ENCODE data around the gene LYL1.

LYL1 gene

DNA sequence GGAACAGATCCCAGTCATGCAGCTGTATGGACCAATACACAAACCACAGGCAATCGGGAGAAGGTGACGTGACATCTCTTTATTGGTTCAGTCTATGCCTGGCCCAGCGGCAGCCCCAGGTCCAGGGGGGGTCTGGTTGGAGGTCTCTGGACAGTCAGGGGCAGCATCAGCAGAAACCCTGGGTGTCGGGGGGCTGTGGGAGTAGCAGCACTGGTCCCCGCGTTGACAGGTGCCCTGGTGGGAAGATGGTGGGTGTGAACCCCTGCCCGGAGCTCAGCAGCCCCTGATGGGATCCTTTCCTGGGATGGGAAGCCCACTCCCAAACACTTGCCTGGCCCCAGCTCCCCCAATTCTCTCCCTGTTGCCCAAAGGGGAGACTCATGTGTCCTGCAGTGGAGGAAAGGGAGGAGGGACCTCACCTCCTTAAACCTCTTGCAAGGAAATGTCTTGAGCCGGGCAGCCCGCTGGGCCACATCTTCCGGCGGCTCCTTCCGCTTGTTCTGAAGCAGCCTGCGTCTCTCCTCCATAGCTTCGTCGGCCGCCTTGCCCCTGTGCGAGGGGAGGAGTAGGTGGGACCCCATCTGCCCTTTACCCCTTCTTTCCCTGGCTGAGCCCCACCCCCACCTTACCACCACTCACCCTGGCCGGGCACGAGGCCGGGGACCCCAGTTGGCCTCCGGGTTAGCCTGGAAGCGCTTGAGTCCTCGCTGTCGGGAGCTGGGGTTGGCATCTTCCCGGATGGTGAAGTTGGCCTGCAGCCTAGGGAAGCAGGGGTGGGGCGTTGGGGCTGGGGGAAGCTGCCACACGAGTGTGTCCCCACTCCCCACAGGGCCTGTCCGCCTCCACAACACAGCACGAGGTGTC, 2.4 kb upstream of the LYL1 start:
- CTCF ChIA-PET: interaction anchor here (1.0 to 2.5 kb wide), 13 partner anchors 8 to 140 kb away, joined by 3 to 23 read pairs (median 5); partner anchors contain the start of genes IER2, NACC1 and STX10
- Mint-ChIP-seq H3K4me1 (peaks cover 41% of the 10 kb centered on the region), H3K27me3 (peaks cover 11% of the 10 kb centered on the region), H3K4me3 (peak overlapping the region; percentile 82), H3K9me3 (no peaks in the 10 kb centered on the region), H3K36me3 (peaks cover 11% of the 10 kb centered on the region), H3K27ac (peak overlapping the region; percentile 88)
- peak; percentile 64 for DNase-seq

DNA sequence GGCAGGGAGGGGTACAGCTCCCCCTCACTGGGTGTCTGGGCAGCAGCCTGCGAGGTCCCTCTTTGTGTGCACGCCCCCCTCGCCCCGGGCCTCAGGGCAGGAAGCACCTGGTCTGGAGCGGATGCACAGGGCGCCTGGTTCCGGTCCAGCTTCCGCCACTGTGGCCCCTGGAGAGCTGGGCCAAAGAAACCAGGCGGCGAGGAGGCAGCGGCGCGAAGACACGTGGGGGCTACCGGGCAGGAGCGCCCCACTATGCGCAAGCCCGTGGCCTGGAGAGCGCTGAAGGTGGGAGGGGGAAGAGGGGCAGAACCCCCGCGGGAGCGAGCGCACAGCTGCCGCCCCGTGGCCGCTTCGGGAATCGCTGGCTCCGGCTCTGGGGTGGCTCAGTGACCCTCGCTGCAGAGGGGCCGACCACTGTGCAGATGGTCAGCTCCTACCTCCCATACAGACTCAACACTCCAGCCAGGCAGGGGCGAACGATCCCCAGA, 1.7 kb upstream of the LYL1 start:
- H3K36me3 Mint-ChIP-seq: peaks cover 14% of the 10 kb centered on the region
- H3K27ac Mint-ChIP-seq: peak overlapping the region; percentile 88
- H3K4me1 Mint-ChIP-seq: peaks cover 48% of the 10 kb centered on the region
- H3K27me3 Mint-ChIP-seq: peaks cover 17% of the 10 kb centered on the region
- H3K4me3 Mint-ChIP-seq: peak overlapping the region; percentile 82
- CTCF ChIA-PET: interaction anchor here (1.0 to 2.5 kb wide), 13 partner anchors 9 to 140 kb away, joined by 3 to 23 read pairs (median 5); partner anchors contain the start of genes IER2, NACC1 and STX10
- no peaks in the 10 kb centered on the region for H3K9me3 Mint-ChIP-seq
- peak; percentile 79 for DNase-seq

DNA sequence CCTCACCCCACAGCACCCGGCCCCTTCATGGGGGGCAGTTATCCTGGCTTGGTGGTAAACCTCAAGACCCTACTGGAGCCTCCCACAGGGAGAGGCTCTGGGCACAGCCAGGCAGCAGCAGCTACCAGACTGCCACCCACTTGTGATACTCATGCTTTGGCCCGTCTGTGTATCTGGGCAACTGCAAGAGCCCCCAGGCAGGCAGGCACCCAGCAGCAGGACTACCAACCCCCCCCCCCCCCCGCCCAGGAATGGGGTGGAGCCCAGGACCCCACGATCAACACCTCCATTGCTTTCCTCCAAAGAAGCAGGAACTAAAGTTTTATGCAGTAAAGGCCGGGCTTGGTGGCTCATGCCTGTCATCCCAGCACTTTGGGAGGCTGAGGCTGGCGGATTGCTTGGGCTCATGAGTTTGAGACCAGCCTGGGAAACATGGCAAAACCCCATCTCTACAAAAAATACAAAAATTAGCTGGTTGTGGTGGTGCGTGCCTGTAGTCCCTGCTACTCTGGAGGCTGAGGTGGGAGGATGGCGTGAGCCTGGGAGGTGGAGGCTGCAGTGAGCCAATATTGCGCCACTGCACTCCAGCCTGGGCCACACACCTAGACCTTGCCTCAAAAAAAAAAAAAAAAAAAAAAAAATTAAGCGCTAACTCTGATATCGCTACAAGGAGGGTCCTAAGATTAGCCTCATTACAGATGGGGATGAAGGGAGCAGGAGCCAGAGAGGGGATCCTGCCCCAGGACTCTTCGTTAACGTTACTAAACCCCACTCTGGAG, 1.1 kb upstream of the LYL1 start:
- Mint-ChIP-seq H3K4me1 (peaks cover 51% of the 10 kb centered on the region), H3K4me3 (peak overlapping the region; percentile 82), H3K9me3 (no peaks in the 10 kb centered on the region), H3K27me3 (peaks cover 24% of the 10 kb centered on the region), H3K36me3 (peaks cover 12% of the 10 kb centered on the region), H3K27ac (peak overlapping the region; percentile 88)
- no peak for DNase-seq
- CTCF ChIA-PET: interaction anchor here (1.0 to 2.5 kb wide), 8 partner anchors 8 to 139 kb away, joined by 3 to 23 read pairs (median 6); partner anchors contain the start of genes IER2, NACC1 and STX10

DNA sequence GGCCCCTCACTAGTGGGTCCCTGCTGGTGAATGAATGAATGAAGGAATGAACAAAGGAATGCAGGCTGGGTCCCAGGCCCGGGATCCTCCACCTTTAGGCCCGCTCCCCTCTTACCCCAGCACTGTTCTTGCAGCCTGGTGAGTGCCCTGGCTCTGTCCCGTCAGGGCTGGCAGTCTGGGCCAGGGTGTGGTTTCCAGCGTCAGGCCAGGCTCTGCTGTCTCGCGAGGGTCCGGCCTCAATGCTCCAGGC, 317 bp downstream of the LYL1 start:
- H3K9me3 Mint-ChIP-seq: no peaks in the 10 kb centered on the region
- H3K27ac Mint-ChIP-seq: no peak overlapping the region
- H3K4me1 Mint-ChIP-seq: peaks cover 62% of the 10 kb centered on the region
- CTCF ChIA-PET: no interaction called here
- peak overlapping the region; percentile 69 for H3K4me3 Mint-ChIP-seq
- H3K36me3 Mint-ChIP-seq: peaks cover 8% of the 10 kb centered on the region
- peaks cover 38% of the 10 kb centered on the region for H3K27me3 Mint-ChIP-seq
- DNase-seq: no peak

DNA sequence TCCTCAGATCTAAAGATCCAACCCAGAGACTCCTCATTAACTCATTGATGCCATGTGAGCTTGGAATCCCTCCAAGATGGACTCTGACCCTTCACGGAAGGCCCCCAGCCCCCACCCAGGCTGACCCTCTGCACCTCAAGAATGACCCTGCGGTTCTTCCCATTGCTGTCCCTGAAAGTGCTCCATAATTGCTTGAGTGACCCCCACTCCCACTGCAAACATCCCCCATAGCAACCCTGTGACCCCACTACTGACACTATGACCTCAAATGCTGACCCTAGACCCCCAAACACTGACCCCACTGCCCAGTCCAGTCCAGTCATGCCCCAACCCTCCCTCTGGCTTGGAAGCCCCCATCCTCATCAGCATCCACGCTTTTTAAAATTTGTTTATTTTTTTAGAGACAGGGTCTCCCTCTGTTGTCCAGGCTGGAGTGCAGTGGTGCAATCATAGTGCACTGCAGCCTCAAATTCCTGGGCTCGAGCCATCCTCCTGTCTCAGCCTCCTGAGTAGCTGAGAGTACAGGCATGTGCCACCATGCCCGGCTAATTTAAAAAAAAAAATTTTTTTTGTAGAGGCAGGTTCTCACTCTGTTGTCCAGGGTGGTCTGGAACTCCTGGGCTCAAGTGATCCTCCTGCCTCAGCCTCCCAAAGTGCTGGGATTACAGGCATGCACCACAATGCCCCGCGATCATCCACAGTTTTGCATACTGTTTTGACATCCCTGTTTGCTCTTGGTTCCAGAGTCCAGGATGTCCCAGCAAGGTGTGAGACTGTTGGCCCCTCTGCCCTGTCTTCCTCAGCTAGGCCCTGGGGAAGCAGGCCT, 855 bp downstream of the LYL1 start:
- H3K36me3 Mint-ChIP-seq: peaks cover 9% of the 10 kb centered on the region
- no peaks in the 10 kb centered on the region for H3K9me3 Mint-ChIP-seq
- H3K27me3 Mint-ChIP-seq: peaks cover 43% of the 10 kb centered on the region
- peaks cover 67% of the 10 kb centered on the region for H3K4me1 Mint-ChIP-seq
- CTCF ChIA-PET: no interaction called here
- DNase-seq: no peak
- H3K27ac Mint-ChIP-seq: peak overlapping the region; percentile 78
- peak overlapping the region; percentile 69 for H3K4me3 Mint-ChIP-seq

DNA sequence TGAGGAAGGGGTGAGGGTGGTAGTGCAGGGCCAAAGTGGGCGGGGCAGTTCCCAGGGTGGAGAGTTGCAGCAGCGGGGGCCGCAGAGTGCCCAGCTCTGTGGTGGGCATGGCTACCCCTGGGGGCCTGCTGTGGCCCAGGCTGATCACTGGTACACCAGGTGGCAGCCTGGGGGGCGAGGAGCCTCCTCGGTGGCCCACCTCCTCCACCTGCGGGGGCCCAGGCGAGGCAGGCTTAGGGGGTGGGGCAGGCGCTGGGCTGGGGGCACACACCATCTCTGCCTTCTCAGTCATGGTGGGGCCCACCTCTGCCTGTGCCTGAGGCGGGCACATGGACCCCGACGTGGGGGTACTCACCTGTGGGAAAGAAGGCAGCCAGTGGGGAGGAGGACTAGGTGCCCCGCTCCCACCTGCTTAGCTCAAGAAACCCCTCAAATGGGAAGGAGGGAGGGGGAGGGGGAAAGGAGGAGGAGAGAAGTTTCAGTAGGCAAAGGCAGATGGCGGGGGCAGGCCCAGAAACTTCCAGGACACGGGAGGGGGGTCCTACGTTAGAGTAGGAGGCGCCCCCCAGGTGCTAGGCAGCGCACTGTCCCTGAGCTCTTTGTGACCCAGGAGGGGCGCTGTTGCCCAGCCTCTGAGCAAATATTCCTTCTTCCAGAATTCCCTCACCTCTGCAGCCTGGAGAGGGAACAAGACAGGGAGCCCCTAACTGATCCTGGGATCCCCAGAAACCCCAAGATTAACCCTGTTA, 1.6 kb downstream of the LYL1 start:
- Mint-ChIP-seq H3K36me3 (peaks cover 9% of the 10 kb centered on the region), H3K4me1 (peaks cover 71% of the 10 kb centered on the region), H3K27ac (peak overlapping the region; percentile 78), H3K9me3 (no peaks in the 10 kb centered on the region), H3K27me3 (peaks cover 51% of the 10 kb centered on the region), H3K4me3 (peak overlapping the region; percentile 69)
- no peak for DNase-seq
- CTCF ChIA-PET: interaction anchor here (1.3 kb wide), 1 partner anchor 39 kb away, joined by 3 read pairs; no protein-coding TSS in a partner anchor

- Mint-ChIP-seq H3K27me3 (peaks cover 60% of the 10 kb centered on the region), H3K9me3 (no peaks in the 10 kb centered on the region), H3K4me3 (peak overlapping the region; percentile 63), H3K4me1 (peaks cover 71% of the 10 kb centered on the region), H3K27ac (peak overlapping the region; percentile 96), H3K36me3 (peaks cover 9% of the 10 kb centered on the region)
- DNase-seq: peak; percentile 73
- CTCF ChIA-PET: interaction anchor here (1.3 kb wide), 2 partner anchors 38 to 135 kb away, joined by 3 read pairs; no protein-coding TSS in a partner anchor
These were observed 2.5 kb downstream of the LYL1 start for GRCh38 chr19:13100031-13100588.

GRCh38 chr19:13099073-13099999, 3.3 kb downstream of the LYL1 start:
- H3K27me3 Mint-ChIP-seq: peaks cover 68% of the 10 kb centered on the region
- CTCF ChIA-PET: interaction anchor here (1.3 kb wide), 2 partner anchors 37 to 134 kb away, joined by 3 read pairs; no protein-coding TSS in a partner anchor
- peak overlapping the region; percentile 96 for H3K27ac Mint-ChIP-seq
- H3K4me1 Mint-ChIP-seq: peaks cover 71% of the 10 kb centered on the region
- no peaks in the 10 kb centered on the region for H3K9me3 Mint-ChIP-seq
- DNase-seq: peak; percentile 86
- peaks cover 9% of the 10 kb centered on the region for H3K36me3 Mint-ChIP-seq
- H3K4me3 Mint-ChIP-seq: peak overlapping the region; percentile 72

DNA sequence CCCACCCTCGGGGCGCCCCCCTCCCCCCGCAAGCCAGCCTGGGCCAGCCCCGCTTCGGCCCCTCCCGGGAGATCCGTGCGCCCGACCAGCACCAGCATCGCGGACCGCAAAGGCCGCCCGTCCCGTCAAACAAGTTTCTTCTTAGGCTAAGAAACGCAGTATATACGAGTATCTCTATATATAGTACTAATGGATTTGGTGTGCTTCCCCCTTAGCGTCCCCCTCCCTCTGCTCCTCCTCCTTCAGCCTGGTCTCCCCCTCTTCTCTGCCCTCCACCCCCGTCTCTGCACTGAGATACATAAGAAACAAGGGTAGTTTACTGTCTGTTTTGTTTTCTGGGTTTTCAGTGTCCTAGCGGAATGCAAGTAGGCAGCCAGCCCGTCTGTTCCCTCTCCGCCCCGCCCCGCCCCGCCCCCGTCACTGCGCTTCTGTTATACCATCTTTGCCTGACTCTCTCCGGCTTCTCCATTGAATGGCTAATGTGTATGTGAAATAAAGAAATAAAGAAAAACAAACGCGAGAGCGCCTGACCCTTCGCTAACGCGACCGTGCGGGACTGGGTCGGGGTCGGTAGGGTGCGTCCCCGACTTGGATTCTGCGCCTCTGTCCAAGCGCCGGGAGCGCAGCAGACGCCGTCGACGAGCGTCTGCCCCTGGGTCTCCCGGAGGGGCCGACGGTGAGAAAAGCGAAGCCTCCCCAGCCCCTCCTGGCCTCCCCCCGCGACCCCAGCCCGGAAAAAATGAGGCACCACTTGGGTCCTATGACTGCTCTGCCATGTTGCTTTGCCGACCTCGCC, 4.2 kb downstream of the LYL1 start:
- Mint-ChIP-seq H3K27ac (peak overlapping the region; percentile 62), H3K4me1 (peaks cover 69% of the 10 kb centered on the region), H3K27me3 (peaks cover 77% of the 10 kb centered on the region), H3K9me3 (no peaks in the 10 kb centered on the region), H3K36me3 (peaks cover 9% of the 10 kb centered on the region), H3K4me3 (peak overlapping the region; percentile 72)
- CTCF ChIA-PET: no interaction called here
- DNase-seq: peak; percentile 40

DNA sequence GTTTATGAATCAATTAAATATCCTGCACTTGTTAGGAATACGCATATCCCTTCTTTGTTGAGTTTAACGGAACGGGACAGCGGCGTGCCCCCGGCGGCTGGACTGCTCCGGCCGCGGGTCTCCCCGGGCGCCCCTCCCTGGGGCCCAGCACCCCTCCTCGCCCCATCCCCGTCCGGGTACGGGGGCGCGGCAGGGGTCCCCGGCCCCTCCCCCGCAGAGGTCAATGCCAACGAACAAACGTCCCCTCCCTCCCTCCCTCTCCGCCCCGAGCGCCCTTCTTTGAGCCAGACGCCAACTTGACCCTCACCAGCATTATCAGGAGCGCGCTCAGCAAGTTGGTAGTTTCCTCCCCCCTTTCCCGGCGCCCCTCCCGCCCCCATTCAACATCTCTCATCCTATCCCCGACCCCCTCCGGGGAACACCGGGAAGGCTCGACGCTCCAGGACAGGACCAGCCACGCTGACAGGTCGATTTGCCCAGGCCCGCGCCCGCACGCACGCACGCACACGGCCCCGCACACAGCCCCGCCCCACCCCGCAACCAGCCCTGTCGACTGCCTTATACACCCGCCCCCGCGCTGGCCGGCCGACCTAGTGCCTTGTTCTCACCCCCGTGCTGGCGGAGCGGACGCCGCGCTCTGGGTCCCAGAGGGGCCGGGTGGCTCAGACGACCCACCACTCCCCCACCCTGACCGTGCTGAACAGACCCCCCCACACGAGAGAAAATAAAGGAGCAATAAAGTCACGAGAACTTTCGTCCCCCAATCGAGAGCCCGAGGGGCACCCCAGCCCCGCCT, 5.0 kb downstream of the LYL1 start:
- CTCF ChIA-PET: interaction anchor here (4.6 kb wide), 1 partner anchor 122 kb away, joined by 76 read pairs; no protein-coding TSS in a partner anchor
- peak overlapping the region; percentile 58 for H3K27ac Mint-ChIP-seq
- H3K36me3 Mint-ChIP-seq: peaks cover 9% of the 10 kb centered on the region
- peaks cover 63% of the 10 kb centered on the region for H3K4me1 Mint-ChIP-seq
- H3K27me3 Mint-ChIP-seq: peaks cover 76% of the 10 kb centered on the region
- peak overlapping the region; percentile 52 for H3K4me3 Mint-ChIP-seq
- peak; percentile 41 for DNase-seq
- no peaks in the 10 kb centered on the region for H3K9me3 Mint-ChIP-seq

DNA sequence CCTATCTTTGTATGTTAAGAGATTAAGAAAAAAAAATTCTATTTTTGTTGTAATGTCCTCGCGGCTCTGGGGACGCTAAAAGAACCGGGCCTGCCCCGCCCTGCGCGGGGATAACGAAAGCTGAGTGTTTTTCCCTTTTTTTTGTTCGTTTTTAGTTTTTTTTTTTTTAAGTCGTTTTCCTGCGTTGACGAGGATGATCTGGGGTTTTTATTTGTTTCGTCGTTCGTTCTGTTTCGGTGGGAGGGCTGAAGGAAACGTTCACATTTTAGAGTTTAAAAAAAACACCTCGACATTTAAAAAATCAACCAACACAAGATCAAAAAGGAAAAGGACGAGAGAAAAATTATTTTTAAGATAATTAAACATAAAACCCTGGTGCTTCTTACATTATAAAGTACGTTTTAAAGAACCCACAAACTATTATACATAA, 5.6 kb downstream of the LYL1 start:
- peak overlapping the region; percentile 64 for H3K4me3 Mint-ChIP-seq
- peaks cover 73% of the 10 kb centered on the region for H3K27me3 Mint-ChIP-seq
- peaks cover 60% of the 10 kb centered on the region for H3K4me1 Mint-ChIP-seq
- no peak for DNase-seq
- no peaks in the 10 kb centered on the region for H3K9me3 Mint-ChIP-seq
- H3K36me3 Mint-ChIP-seq: peaks cover 9% of the 10 kb centered on the region
- H3K27ac Mint-ChIP-seq: peak overlapping the region; percentile 79
- CTCF ChIA-PET: interaction anchor here (2.0 to 4.6 kb wide), 4 partner anchors 8 to 132 kb away, joined by 8 to 76 read pairs (median 31); no protein-coding TSS in a partner anchor

All from activated naive CD4-positive, alpha-beta T cell treated with anti-CD3 and anti-CD28 coated beads, Interleukin-2, amount 10 ng/mL, durations not matched to agents 7 days and 5 days (primary cell).